ENCODE data around the gene ETNK2.

Gene ETNK2

GRCh38 chr1:204130981-204131892 is 20.6 kb downstream of the ETNK2 start:
- no peak overlapping the region for H3K4me3 ChIP-seq (ENCODE audit: low read depth, low read length)
- peak; percentile 59 for DNase-seq (ENCODE audit: low read depth)

- no peak overlapping the region for H3K4me3 ChIP-seq (ENCODE audit: low read depth, low read length)
- DNase-seq (ENCODE audit: low read depth) = no peak
These were observed 21.7 kb downstream of the ETNK2 start for GRCh38 chr1:204130178-204130577.

GRCh38 chr1:204128964-204129896 is 22.6 kb downstream of the ETNK2 start:
- H3K4me3 ChIP-seq (ENCODE audit: low read depth, low read length) = no peak overlapping the region
- DNase-seq (ENCODE audit: low read depth) = no peak

- DNase-seq (ENCODE audit: low read depth) = no peak
- H3K4me3 ChIP-seq (ENCODE audit: low read depth, low read length) = no peak overlapping the region
These were observed 23.3 kb downstream of the ETNK2 start for GRCh38 chr1:204128464-204128963.

GRCh38 chr1:204127597-204128242 is 24.1 kb downstream of the ETNK2 start:
- no peak overlapping the region for H3K4me3 ChIP-seq (ENCODE audit: low read depth, low read length)
- peak; percentile 55 for DNase-seq (ENCODE audit: low read depth)

- H3K4me3 ChIP-seq (ENCODE audit: low read depth, low read length) = no peak overlapping the region
- DNase-seq (ENCODE audit: low read depth) = no peak
These were observed 24.9 kb downstream of the ETNK2 start for GRCh38 chr1:204126956-204127355.

GRCh38 chr1:204126386-204126785 is 25.5 kb downstream of the ETNK2 start:
- DNase-seq (ENCODE audit: low read depth) = no peak
- no peak overlapping the region for H3K4me3 ChIP-seq (ENCODE audit: low read depth, low read length)

- DNase-seq (ENCODE audit: low read depth) = no peak
- H3K4me3 ChIP-seq (ENCODE audit: low read depth, low read length) = no peak overlapping the region
These were observed 26.0 kb downstream of the ETNK2 start for GRCh38 chr1:204125759-204126351.

- DNase-seq (ENCODE audit: low read depth) = no peak
- no peak overlapping the region for H3K4me3 ChIP-seq (ENCODE audit: low read depth, low read length)
These were observed 27.2 kb downstream of the ETNK2 start for GRCh38 chr1:204124639-204125038.

- DNase-seq (ENCODE audit: low read depth) = no peak
- no peak overlapping the region for H3K4me3 ChIP-seq (ENCODE audit: low read depth, low read length)
These were observed 28.5 kb downstream of the ETNK2 start for GRCh38 chr1:204123376-204123775.

GRCh38 chr1:204121840-204122555 is 29.8 kb downstream of the ETNK2 start:
- DNase-seq (ENCODE audit: low read depth) = no peak
- no peak overlapping the region for H3K4me3 ChIP-seq (ENCODE audit: low read depth, low read length)

GRCh38 chr1:204116539-204116938 is 35.3 kb downstream of the ETNK2 start:
- H3K4me3 ChIP-seq (ENCODE audit: low read depth, low read length) = no peak overlapping the region
- DNase-seq (ENCODE audit: low read depth) = no peak

GRCh38 chr1:204115116-204115515 is 36.7 kb downstream of the ETNK2 start:
- DNase-seq (ENCODE audit: low read depth) = no peak
- no peak overlapping the region for H3K4me3 ChIP-seq (ENCODE audit: low read depth, low read length)

GRCh38 chr1:204114606-204115005 is 37.2 kb downstream of the ETNK2 start:
- DNase-seq (ENCODE audit: low read depth) = no peak
- H3K4me3 ChIP-seq (ENCODE audit: low read depth, low read length) = no peak overlapping the region

GRCh38 chr1:204113896-204114295 is 37.9 kb downstream of the ETNK2 start:
- DNase-seq (ENCODE audit: low read depth) = no peak
- no peak overlapping the region for H3K4me3 ChIP-seq (ENCODE audit: low read depth, low read length)

- DNase-seq (ENCODE audit: low read depth) = no peak
- no peak overlapping the region for H3K4me3 ChIP-seq (ENCODE audit: low read depth, low read length)
These were observed 38.7 kb downstream of the ETNK2 start for GRCh38 chr1:204112876-204113730.

GRCh38 chr1:204110894-204111633 is 40.8 kb downstream of the ETNK2 start:
- no peak for DNase-seq (ENCODE audit: low read depth)
- no peak overlapping the region for H3K4me3 ChIP-seq (ENCODE audit: low read depth, low read length)

Data from skeletal muscle cell (primary cell).